H9 (cell line): ENCODE results near the gene CCNY. TPM values are rescaled to one million over a fixed set of nuclear protein-coding genes. Genes with fewer than 3 reads are reported as not detected.
"Not testable (repeated sequence)": the region's sequence is repeated elsewhere in the genome, so short reads cannot be mapped to it uniquely, and the experiment has no call there.

Experiments
- DNase-seq: peaks from one replicate; pipeline ENCODE4 v3.0.0-alpha.2; 2017
- H2AFZ ChIP-seq: one replicate; pipeline ENCODE4 v1.6.1; 2013; ENCODE audit warnings: mild to moderate bottlenecking, low read length, control low read depth, moderate library complexity
- H2AK5ac ChIP-seq: 2 replicates; pipeline ENCODE4 v1.6.1; 2013; ENCODE audit warnings: low read length, control low read depth, mixed read lengths; ENCODE audit not compliant: insufficient read length
- H2BK120ac ChIP-seq: one replicate; pipeline ENCODE4 v1.6.1; 2013; ENCODE audit warnings: low read depth, mild to moderate bottlenecking, low read length, control low read depth, inconsistent platforms; ENCODE audit not compliant: poor library complexity, severe bottlenecking
- H2BK12ac ChIP-seq: 2 replicates; pipeline ENCODE4 v1.6.1; 2013; ENCODE audit warnings: low read length, control low read depth, mixed read lengths, low read depth; ENCODE audit not compliant: insufficient read length
- H2BK15ac ChIP-seq: 2 replicates; pipeline ENCODE4 v1.6.1; 2013; ENCODE audit warnings: low read depth, low read length, control low read depth
- H2BK20ac ChIP-seq: one replicate; pipeline ENCODE4 v1.6.1; 2013; ENCODE audit warnings: low read depth, mild to moderate bottlenecking, low read length, control low read depth, inconsistent platforms; ENCODE audit not compliant: poor library complexity, severe bottlenecking
- H2BK5ac ChIP-seq: 2 replicates; pipeline ENCODE4 v1.6.1; 2013; ENCODE audit warnings: low read length, control low read depth, mixed read lengths; ENCODE audit not compliant: insufficient read length
- H3K14ac ChIP-seq: 2 replicates; pipeline ENCODE4 v1.6.1; 2013; ENCODE audit warnings: low read length, control low read depth; ENCODE audit not compliant: insufficient read depth
- H3K18ac ChIP-seq: 2 replicates; pipeline ENCODE4 v1.6.1; 2013; ENCODE audit warnings: low read depth, mild to moderate bottlenecking, mixed read lengths, low read length, control low read depth; ENCODE audit not compliant: insufficient read length
- H3K23ac ChIP-seq: 2 replicates; pipeline ENCODE4 v1.6.1; 2013; ENCODE audit warnings: low read length, control low read depth, mixed read lengths, low read depth; ENCODE audit not compliant: insufficient read length
- H3K23me2 ChIP-seq: 2 replicates; pipeline ENCODE4 v1.6.1; 2013; ENCODE audit warnings: low read depth, mild to moderate bottlenecking, mixed read lengths, low read length, control low read depth; ENCODE audit not compliant: insufficient read length, poor library complexity, severe bottlenecking
- H3K27ac ChIP-seq: 2 replicates; pipeline ENCODE4 v1.5.1; 2013; ENCODE audit warnings: low read length, control low read depth, mixed read lengths, low read depth; ENCODE audit not compliant: insufficient read length
- H3K27me3 ChIP-seq: 2 replicates; pipeline ENCODE4 v1.6.1; 2013; ENCODE audit warnings: low read length, control low read depth, inconsistent platforms; ENCODE audit not compliant: insufficient read depth
- H3K4ac ChIP-seq: 2 replicates; pipeline ENCODE4 v1.6.1; 2013; ENCODE audit warnings: low read depth, mild to moderate bottlenecking, control low read depth, inconsistent platforms, low read length, moderate library complexity
- H3K4me1 ChIP-seq: 2 replicates; pipeline ENCODE4 v1.6.1; 2013; ENCODE audit warnings: low read length, control low read depth, inconsistent platforms; ENCODE audit not compliant: insufficient read depth
- H3K4me2 ChIP-seq: 2 replicates; pipeline ENCODE4 v1.6.1; 2013; ENCODE audit warnings: low read length, control low read depth, mixed read lengths; ENCODE audit not compliant: insufficient read length, insufficient read depth
- H3K56ac ChIP-seq: 2 replicates; pipeline ENCODE4 v1.6.1; 2013; ENCODE audit warnings: low read depth, mild to moderate bottlenecking, mixed read lengths, low read length, control low read depth; ENCODE audit not compliant: insufficient read length
- H3K79me1 ChIP-seq: 2 replicates; pipeline ENCODE4 v1.6.1; 2013; ENCODE audit warnings: low read depth, mild to moderate bottlenecking, moderate library complexity, low read length, control low read depth, inconsistent platforms; ENCODE audit not compliant: insufficient read depth, poor library complexity, severe bottlenecking
- H3K79me2 ChIP-seq: 2 replicates; pipeline ENCODE4 v1.6.1; 2013; ENCODE audit warnings: low read length, control low read depth, inconsistent platforms; ENCODE audit not compliant: insufficient read depth
- H3K9ac ChIP-seq: 2 replicates; pipeline ENCODE4 v1.6.1; 2013; ENCODE audit warnings: low read length, control low read depth, mixed read lengths; ENCODE audit not compliant: insufficient read length; ENCODE audit errors: extremely low read depth
- H3K9me3 ChIP-seq: one replicate; pipeline ENCODE4 v1.6.1; 2013; ENCODE audit warnings: low read depth, low read length, inconsistent platforms; ENCODE audit not compliant: control insufficient read depth
- H3T11ph ChIP-seq: one replicate; pipeline ENCODE4 v1.6.1; 2013; ENCODE audit warnings: mild to moderate bottlenecking, low read length, control low read depth, inconsistent platforms
- H4K20me1 ChIP-seq: one replicate; pipeline ENCODE4 v1.6.1; 2013; ENCODE audit not compliant: control insufficient read depth, insufficient read length, insufficient read depth
- H4K5ac ChIP-seq: 2 replicates; pipeline ENCODE4 v1.6.1; 2013; ENCODE audit warnings: low read depth, mild to moderate bottlenecking, mixed read lengths, low read length, control low read depth; ENCODE audit not compliant: insufficient read length
- H4K8ac ChIP-seq: replicated peaks from 2 replicates; pipeline ENCODE4 v1.6.1; 2013; ENCODE audit warnings: low read length, control low read depth, mixed read lengths, low read depth; ENCODE audit not compliant: insufficient read length
- H4K91ac ChIP-seq: 2 replicates; pipeline ENCODE4 v1.6.1; 2013; ENCODE audit warnings: low read depth, mild to moderate bottlenecking, moderate library complexity, mixed read lengths, low read length, control low read depth; ENCODE audit not compliant: insufficient read length
- H3K27ac Mint-ChIP-seq, 3 experiments: 2 replicates in 2 of 3; 3 replicates in 1 of 3; pipeline ENCODE4 v1.8.0; 2020 to 2021; ENCODE audit warnings: mixed read lengths in 3 of 3, mild to moderate bottlenecking in 1 of 3, moderate library complexity in 1 of 3
- H3K27me3 Mint-ChIP-seq: 2 replicates; pipeline ENCODE4 v1.8.0; 2021; ENCODE audit warnings: low read depth, mild to moderate bottlenecking, moderate library complexity, mixed read lengths
- H3K36me3 Mint-ChIP-seq, 3 experiments: 2 replicates in 2 of 3; 3 replicates in 1 of 3; pipeline ENCODE4 v1.8.0; 2020 to 2021; ENCODE audit warnings: low read depth in 3 of 3, mixed read lengths in 3 of 3; ENCODE audit not compliant: insufficient read depth in 1 of 3
- H3K4me1 Mint-ChIP-seq, 2 experiments: 2 replicates each; pipeline ENCODE4 v1.8.0; 2020; ENCODE audit warnings: mixed read lengths in 2 of 2
- H3K4me3 Mint-ChIP-seq, 2 experiments: 2 replicates in 1 of 2; 3 replicates in 1 of 2; pipeline ENCODE4 v1.8.0; 2020 to 2021; ENCODE audit warnings: mild to moderate bottlenecking in 2 of 2, mixed read lengths in 2 of 2, moderate library complexity in 1 of 2
- H3K9me3 Mint-ChIP-seq, 2 experiments: 2 replicates in 1 of 2; 3 replicates in 1 of 2; pipeline ENCODE4 v1.8.0; 2020; ENCODE audit warnings: mild to moderate bottlenecking in 2 of 2, mixed read lengths in 2 of 2, moderate library complexity in 1 of 2
- WGBS: extraction: QIAGEN DNeasy Blood & Tissue Kit; methylation state at CpG from one replicate; pipeline ENCODE4 v1.1.7; 2013; ENCODE audit warnings: missing lambda C conversion rate, low lambda C conversion rate, mixed read lengths; ENCODE audit not compliant: insufficient read length; ENCODE audit errors: extremely low coverage; 5-methylcytosine and 5-hydroxymethylcytosine counted together
- total RNA-seq: library from RNA; stranded (reverse); gene quantifications from 2 replicates; pipeline ENCODE4 v1.2.1, GENCODE V29; 2021

CCNY gene
- total RNA-seq, 1 experiment from 2014 or later: 62.1 TPM

- not testable (repeated sequence) for H2BK5ac ChIP-seq, H4K8ac ChIP-seq, H4K5ac ChIP-seq, H3K27ac Mint-ChIP-seq, H3K14ac ChIP-seq, H3K9me3 ChIP-seq, H2BK12ac ChIP-seq, H3K9ac ChIP-seq, H3K27me3 Mint-ChIP-seq, H3K23me2 ChIP-seq, H3K27ac ChIP-seq, H4K20me1 ChIP-seq, H3K4me2 ChIP-seq, H3K79me1 ChIP-seq, H3K79me2 ChIP-seq, DNase-seq, H4K91ac ChIP-seq, H3T11ph ChIP-seq, H3K56ac ChIP-seq, H3K23ac ChIP-seq, H2AFZ ChIP-seq, H3K18ac ChIP-seq, H3K4me3 Mint-ChIP-seq, H2BK120ac ChIP-seq, H2BK15ac ChIP-seq, H3K4ac ChIP-seq, H2BK20ac ChIP-seq, H3K4me1 ChIP-seq, H2AK5ac ChIP-seq, H3K27me3 ChIP-seq
- H3K9me3 Mint-ChIP-seq: peaks cover 15 to 20% of the 10 kb centered on the region in 2 experiments
- H3K36me3 Mint-ChIP-seq: peaks cover 8 to 17% (median 15%) of the 10 kb centered on the region in 3 experiments
- no CpG with 5 or more reads among the region's 12 CpGs for WGBS
- peaks cover 18 to 21% of the 10 kb centered on the region in 2 experiments for H3K4me1 Mint-ChIP-seq
Observed at GRCh38 chr10:35407696-35408095, 71.4 kb downstream of the CCNY start.
